B cell (primary cell): Measurements from ENCODE around the gene WWC1. TPM values are rescaled to one million over a fixed set of nuclear protein-coding genes. Genes with fewer than 3 reads are reported as not detected.

Experiments
- ATAC-seq: fragments of 200-7000 bp; cut with Tn5 transposase; one replicate; pipeline ENCODE4 v1.10.0; 2021; ENCODE audit warnings: low read depth, mild to moderate bottlenecking, moderate number of reproducible peaks, moderate library complexity
- CTCF ChIA-PET: fragments of 350-600 bp; sonication (Branson Sonifier 250); formaldehyde crosslinking; loops from one replicate; lab custom pipeline; 2021; ENCODE audit warnings: antibody characterized with exemption, inconsistent platforms; lab: Charles Lee
- POLR2A ChIA-PET: fragments of 350-600 bp; sonication (Branson Sonifier 250); formaldehyde crosslinking; loops from one replicate; lab custom pipeline; 2021; ENCODE audit warnings: antibody characterized with exemption; lab: Charles Lee
- DNase-seq: peaks from one replicate; pipeline ENCODE4 v3.0.0; 2013
- H2AFZ ChIP-seq: 2 replicates; pipeline ENCODE4 v1.6.1; 2012; ENCODE audit warnings: mild to moderate bottlenecking, low read depth, low read length; ENCODE audit not compliant: insufficient read depth, poor library complexity, severe bottlenecking
- H3K27ac ChIP-seq, 2 donors: 1 replicate in 1 of 2; 2 replicates in 1 of 2; pipeline ENCODE4 v1.5.1; 2012 to 2013; ENCODE audit warnings: low read length in 2 of 2, mild to moderate bottlenecking in 2 of 2, moderate library complexity in 1 of 2
- H3K27me3 ChIP-seq, 4 experiments: fragments of 200-600 bp in 1 of 4; sonication (generic) in 1 of 4; replicated peaks in 1 of 4; 1 replicate in 2 of 4; 2 replicates in 2 of 4; pipeline versions ENCODE4 v1.6.1 to v1.7.0; 2013 to 2016; ENCODE audit warnings: low read length in 3 of 4, mild to moderate bottlenecking in 2 of 4, mixed read lengths in 1 of 4, moderate library complexity in 1 of 4; ENCODE audit not compliant: insufficient read depth in 4 of 4, control insufficient read depth in 3 of 4; ENCODE audit errors: control extremely low read depth in 1 of 4
- H3K36me3 ChIP-seq, 2 experiments: replicated peaks in 1 of 2; 1 replicate in 1 of 2; 2 replicates in 1 of 2; pipeline versions ENCODE4 v1.6.1 to v1.7.1; 2013; ENCODE audit warnings: low read length in 1 of 2; ENCODE audit not compliant: insufficient read depth in 2 of 2, control insufficient read depth in 1 of 2; ENCODE audit errors: control extremely low read depth in 1 of 2, extremely low read depth in 1 of 2
- H3K4me1 ChIP-seq, 2 donors: fragments of 200-600 bp in 1 of 2; sonication (generic) in 1 of 2; 1 replicate in 1 of 2; 2 replicates in 1 of 2; pipeline versions ENCODE4 v1.5.1 to v1.6.1; 2013 to 2017; ENCODE audit warnings: low read length in 2 of 2; ENCODE audit not compliant: control insufficient read depth in 2 of 2, insufficient read depth in 2 of 2
- H3K4me2 ChIP-seq: replicated peaks from 2 replicates; pipeline ENCODE3; 2012; ENCODE audit warnings: mild to moderate bottlenecking, low read depth, low read length; ENCODE audit not compliant: poor library complexity, severe bottlenecking
- H3K4me3 ChIP-seq, 5 experiments: fragments of 200-600 bp in 1 of 5; sonication (generic) in 1 of 5; 1 replicate in 3 of 5; 2 replicates in 2 of 5; pipeline versions ENCODE4 v1.5.1 to v1.7.0; 2011 to 2016; ENCODE audit warnings: low read length in 4 of 5, mild to moderate bottlenecking in 4 of 5, low read depth in 2 of 5, control low read depth in 1 of 5, moderate library complexity in 1 of 5; ENCODE audit not compliant: insufficient read depth in 1 of 5; ENCODE audit errors: control extremely low read depth in 1 of 5, extremely low read depth in 1 of 5
- H3K79me2 ChIP-seq: fragments of 200-600 bp; sonication (generic); one replicate; pipeline ENCODE4 v1.6.0; 2016; ENCODE audit warnings: low read length; ENCODE audit not compliant: control insufficient read depth, insufficient read depth
- H3K9ac ChIP-seq: fragments of 200-600 bp; sonication (generic); 2 replicates; pipeline ENCODE4 v1.6.1; 2017; ENCODE audit warnings: mild to moderate bottlenecking, low read length, moderate library complexity
- H3K9me3 ChIP-seq, 3 donors: one replicate each; pipeline versions ENCODE4 v1.6.1 to v1.7.1; 2013; ENCODE audit warnings: low read length in 2 of 3; ENCODE audit not compliant: control insufficient read depth in 2 of 3, insufficient read depth in 1 of 3; ENCODE audit errors: control extremely low read depth in 1 of 3
- H4K20me1 ChIP-seq: 2 replicates; pipeline ENCODE4 v1.6.0; 2012; ENCODE audit warnings: mild to moderate bottlenecking, low read length; ENCODE audit not compliant: insufficient read depth, control insufficient read depth, poor library complexity, severe bottlenecking
- H3K27ac Mint-ChIP-seq: one replicate; pipeline ENCODE4 v1.8.0; 2021; ENCODE audit warnings: mixed read lengths
- H3K27me3 Mint-ChIP-seq: one replicate; pipeline ENCODE4 v1.8.0; 2021; ENCODE audit warnings: mixed read lengths
- H3K4me1 Mint-ChIP-seq: one replicate; pipeline ENCODE4 v1.8.0; 2021; ENCODE audit warnings: mixed read lengths
- H3K4me3 Mint-ChIP-seq: one replicate; pipeline ENCODE4 v1.8.0; 2021; ENCODE audit warnings: mixed read lengths
- H3K9me3 Mint-ChIP-seq: one replicate; pipeline ENCODE4 v1.8.0; 2022; ENCODE audit warnings: mixed read lengths; ENCODE audit not compliant: insufficient read depth
- CTCF ChIP-seq: fragments of 200-600 bp; IDR thresholded peaks from one replicate; pipeline ENCODE4 v1.8.0; 2022; ENCODE audit warnings: antibody characterized with exemption, mild to moderate bottlenecking
- EZH2 ChIP-seq: IDR thresholded peaks from 2 replicates; pipeline ENCODE4 v1.6.1; 2012; ENCODE audit warnings: borderline replicate concordance, low read depth, mild to moderate bottlenecking, moderate library complexity, low read length; ENCODE audit not compliant: insufficient read depth, poor library complexity, severe bottlenecking
- WGBS: methylation state at CpG from one replicate; pipeline ENCODE4 v1.1.5; 2013; ENCODE audit warnings: missing lambda C conversion rate; ENCODE audit not compliant: insufficient coverage; 5-methylcytosine and 5-hydroxymethylcytosine counted together
- intact Hi-C: fragments of 100-400 bp; cut with micrococcal nuclease; formaldehyde crosslinking; loops from one replicate; pipeline ENCODE4 v1.10.0; 2022
- polyA plus RNA-seq: library from polyadenylated mRNA; depleted of rRNA; stranded (reverse); fragments of >200 nt; gene quantifications from 2 replicates; pipeline ENCODE4 v1.2.3, GENCODE V29; 2012
- total RNA-seq, 2 donors: library from RNA; stranded (reverse); fragments of 120-200 nt in 1 of 2; gene quantifications; 1 replicate in 1 of 2; 2 replicates in 1 of 2; pipeline versions ENCODE4 v1.2.3 to v1.2.4, GENCODE V29; 2013 to 2022

The WWC1 gene
- total and polyA plus RNA-seq, 2 donors (not counting 1 experiment from before 2014, with no cell fraction given), result 1.5 to 2.0 TPM

- H3K4me3 ChIP-seq, result no peak overlapping the region
- CTCF ChIA-PET, result no interaction called here
- WGBS, result 100% methylated on average over 3 of the region's 5 CpGs
- peaks cover 3% of the 10 kb centered on the region for H3K79me2 ChIP-seq
- TF ChIP-seq CTCF, result no peak
- TF ChIP-seq EZH2, result no peak
- Mint-ChIP-seq H3K9me3 (no peaks in the 10 kb centered on the region), H3K27ac (no peak overlapping the region), H3K4me1 (peaks cover 1% of the 10 kb centered on the region), H3K27me3 (no peaks in the 10 kb centered on the region), H3K4me3 (no peak overlapping the region)
- H2AFZ ChIP-seq, result no peak overlapping the region
- no peak for DNase-seq
- no peak overlapping the region for H3K27ac ChIP-seq
- peaks cover 23 to 79% of the 10 kb centered on the region in 2 experiments for H3K36me3 ChIP-seq
- no peaks in the 10 kb centered on the region for H3K9me3 ChIP-seq
- H3K9ac ChIP-seq, result no peak overlapping the region
- no peak overlapping the region for H3K4me2 ChIP-seq
- intact Hi-C loops, result no loop called here
- no peaks in the 10 kb centered on the region for H3K27me3 ChIP-seq
- ATAC-seq, result no peak
- POLR2A ChIA-PET, result no interaction called here
- peaks cover 6% of the 10 kb centered on the region for H4K20me1 ChIP-seq
- H3K4me1 ChIP-seq, result no peaks in the 10 kb centered on the region
Measured at GRCh38 chr5:168494057-168494555, 202.7 kb downstream of the WWC1 start.

GRCh38 chr5:168502563-168503237 is 211.3 kb downstream of the WWC1 start:
- H3K27ac Mint-ChIP-seq, result no peak overlapping the region
- H3K79me2 ChIP-seq, result no peaks in the 10 kb centered on the region

More at GRCh38 chr5:168502563-168503237, 211.3 kb downstream of the WWC1 start:
- no peaks in the 10 kb centered on the region for H4K20me1 ChIP-seq
- no peak overlapping the region for H3K4me2 ChIP-seq
- H3K4me3 ChIP-seq, result no peak overlapping the region
- intact Hi-C loops, result no loop called here
- no peaks in the 10 kb centered on the region for H3K9me3 Mint-ChIP-seq
- CTCF ChIA-PET, result interaction anchor here (0.9 kb wide), 1 partner anchor 15 kb away, joined by 4 read pairs; no protein-coding TSS in a partner anchor
- DNase-seq, result no peak
- no peak overlapping the region for H3K27ac ChIP-seq
- no peaks in the 10 kb centered on the region for H3K27me3 ChIP-seq
- H3K9me3 ChIP-seq, result no peaks in the 10 kb centered on the region
- WGBS, result no CpG with 5 or more reads among the region's 7 CpGs
- H2AFZ ChIP-seq, result no peak overlapping the region
- no peaks in the 10 kb centered on the region for H3K4me1 ChIP-seq
- POLR2A ChIA-PET, result no interaction called here
- H3K36me3 ChIP-seq, result peaks cover 4 to 66% of the 10 kb centered on the region in 2 experiments
- no peak for TF ChIP-seq EZH2
- TF ChIP-seq CTCF, result no peak
- no peaks in the 10 kb centered on the region for H3K27me3 Mint-ChIP-seq
- no peak overlapping the region for H3K9ac ChIP-seq
- no peaks in the 10 kb centered on the region for H3K4me1 Mint-ChIP-seq
- H3K4me3 Mint-ChIP-seq, result no peak overlapping the region
- no peak for ATAC-seq
